Stimulated activated CD4-positive, alpha-beta T cell treated with anti-CD3 and anti-CD28 coated beads, Interleukin-1b, Interleukin-23, amount 100 ng/mL, for 48 hours (primary cell): ENCODE results near the gene VSIG10L.

Experiments used
- DNase-seq: peaks from one replicate; pipeline ENCODE4 v3.0.0-alpha.2; 2020

VSIG10L gene

DNA sequence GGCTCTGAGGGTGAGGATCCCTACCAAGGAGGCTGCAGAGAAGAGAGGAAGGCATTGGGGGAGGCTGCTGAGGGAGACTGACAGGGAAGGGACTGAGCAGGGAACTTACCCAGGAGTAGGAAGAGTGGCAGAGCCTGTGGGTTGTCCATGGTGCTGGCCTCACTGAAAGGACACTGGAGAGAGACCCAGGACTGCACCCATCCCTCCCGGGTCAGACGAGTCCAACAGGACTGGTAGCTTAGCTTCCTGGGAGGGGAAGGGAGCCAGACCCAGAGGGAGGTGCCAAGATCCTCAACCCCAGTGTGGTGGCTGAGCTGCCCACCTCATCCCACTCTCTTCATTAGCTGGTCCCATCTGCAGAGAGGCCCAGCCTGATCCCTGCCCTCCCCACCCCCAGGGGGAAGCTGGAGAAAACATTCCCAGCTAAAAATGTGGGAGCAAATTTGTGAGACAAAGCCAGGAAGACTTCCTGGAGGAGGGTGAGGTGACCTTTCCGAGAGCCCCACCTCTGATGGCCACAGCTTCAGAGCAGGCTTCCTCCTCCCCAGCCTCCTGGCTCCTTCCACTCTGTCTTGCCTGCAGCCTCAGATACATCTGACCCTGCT lies at the start of gene VSIG10L:
TSS of gene VSIG10L (minus strand) at position 164 of the 605 bp plus-strand sequence. CDS start at position 149, 15 bp downstream.
- DNase-seq = no peak

DNA sequence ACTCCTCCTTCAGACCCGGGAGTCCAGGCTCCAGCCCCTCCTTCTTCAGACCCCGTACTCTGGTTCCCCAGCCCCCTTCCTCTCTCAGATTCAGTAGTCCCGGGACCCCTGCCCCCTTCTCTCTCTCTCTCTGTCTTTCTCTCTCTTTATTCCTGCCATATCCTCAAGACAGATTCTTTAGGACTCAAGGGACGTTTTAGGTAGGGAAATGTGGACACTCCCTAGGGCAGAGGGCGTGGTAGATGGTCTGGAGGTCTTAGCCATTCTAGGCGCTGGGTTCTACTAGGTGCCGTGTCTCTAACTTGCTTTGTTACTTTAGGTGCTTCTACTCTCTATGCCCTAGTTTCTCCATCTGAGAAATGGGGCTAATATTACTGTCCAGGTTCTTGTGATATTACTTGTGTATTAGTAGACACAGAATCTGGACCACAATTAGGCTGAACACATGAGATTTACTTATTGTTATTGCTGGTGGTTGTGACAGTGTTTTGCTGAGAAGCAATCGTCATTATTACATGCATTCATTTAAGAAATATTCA lies 49.2 kb upstream of the VSIG10L start:
- no peak for DNase-seq

DNA sequence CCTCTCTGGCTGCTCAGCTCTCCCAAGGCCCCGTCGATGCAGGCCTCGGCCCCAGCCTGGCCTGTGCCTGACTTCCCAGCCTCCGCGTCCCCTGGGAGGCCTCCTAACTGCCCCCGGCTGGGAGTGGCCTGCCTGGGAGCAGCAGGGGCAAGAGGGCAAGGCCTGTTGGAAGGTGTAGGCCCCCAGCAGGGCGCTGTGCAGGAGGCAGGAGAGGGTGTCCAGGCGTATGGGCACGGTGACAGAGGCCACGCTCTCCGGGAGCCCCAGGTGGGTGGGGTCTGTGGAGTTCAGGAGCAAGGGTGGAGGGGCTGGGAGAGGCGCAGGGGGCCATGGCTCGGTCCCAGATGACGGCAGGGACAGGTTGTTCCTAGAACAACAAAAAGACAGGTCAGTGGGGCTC lies 47.2 kb upstream of the VSIG10L start:
- DNase-seq = no peak

DNA sequence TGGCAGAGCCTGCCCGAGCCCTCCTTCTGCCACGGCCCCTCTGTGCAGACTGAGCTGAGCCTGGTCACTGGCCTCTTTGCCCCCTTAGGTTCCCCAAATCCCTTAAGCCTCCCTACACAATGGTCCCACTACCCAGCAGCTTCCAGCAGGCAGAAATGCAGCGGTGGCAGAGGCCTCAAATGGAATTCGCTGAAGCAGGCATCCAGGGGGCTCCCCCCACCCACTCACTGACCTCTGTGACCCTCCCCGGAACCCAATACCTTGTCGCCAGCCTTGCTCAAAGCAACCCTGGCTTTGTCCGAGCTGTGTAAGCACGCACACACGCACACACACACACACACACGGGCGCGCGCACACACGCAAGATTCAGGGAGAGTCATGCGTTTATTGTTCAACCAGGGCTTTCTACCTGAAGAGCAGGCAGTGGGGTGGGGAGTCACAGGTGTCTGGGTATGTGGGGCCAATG lies 46.0 kb upstream of the VSIG10L start, which contains the start of gene LIM2:
TSS of gene LIM2 (minus strand) at position 51 of the 466 bp plus-strand sequence. CDS start 531 bp downstream, outside the sequence.
- DNase-seq = no peak

DNA sequence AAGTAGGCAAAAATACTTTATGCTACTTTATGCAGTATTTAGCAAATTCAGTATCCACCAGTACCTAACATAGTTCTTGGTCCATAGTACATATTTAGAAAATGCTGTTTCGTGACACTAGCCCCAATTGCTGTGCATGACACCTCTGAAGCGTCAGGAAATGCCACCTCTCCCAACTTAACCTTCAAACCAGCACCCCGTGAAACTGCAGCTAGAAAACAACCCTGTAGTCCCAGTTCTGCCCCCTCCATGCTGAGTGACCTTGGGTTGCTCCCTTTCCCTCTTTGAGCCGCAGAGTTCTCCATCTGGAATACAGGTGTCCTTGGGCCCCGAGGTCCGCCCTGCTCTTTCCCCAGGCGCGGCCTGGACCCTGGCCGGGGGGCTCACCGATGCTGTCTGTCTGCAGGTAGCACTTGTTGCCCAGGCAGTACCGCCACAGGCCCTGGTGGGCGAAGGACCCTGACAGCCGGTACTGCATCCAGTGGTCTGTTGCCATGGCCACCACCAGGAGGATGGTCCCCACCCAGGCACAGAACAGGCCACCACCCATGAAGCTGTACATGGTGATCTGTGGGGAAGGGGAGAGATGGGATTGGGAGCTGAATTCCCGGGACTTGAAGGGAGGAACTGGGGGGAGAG lies 45.1 kb upstream of the VSIG10L start:
- no peak for DNase-seq

DNA sequence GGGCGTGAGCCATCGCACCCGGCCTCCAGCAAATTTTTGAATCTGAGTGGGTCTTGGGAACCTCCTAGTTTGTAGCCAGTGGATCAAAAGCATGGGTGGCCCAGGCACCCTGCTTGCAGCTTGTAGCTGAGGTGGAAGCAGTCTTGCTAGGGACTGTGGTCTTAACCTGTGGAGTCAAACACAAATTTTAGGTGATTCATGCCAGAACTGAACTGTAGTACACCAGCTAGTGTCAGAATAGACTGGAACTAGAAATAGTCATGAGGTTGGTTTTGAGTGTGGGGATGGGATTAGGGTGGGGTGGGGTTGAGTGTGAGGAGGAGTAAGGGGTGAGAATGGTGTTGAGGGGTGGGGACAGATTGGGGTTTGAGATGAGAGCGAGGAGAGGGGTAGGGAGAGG lies 40.1 kb upstream of the VSIG10L start:
- no peak for DNase-seq

DNA sequence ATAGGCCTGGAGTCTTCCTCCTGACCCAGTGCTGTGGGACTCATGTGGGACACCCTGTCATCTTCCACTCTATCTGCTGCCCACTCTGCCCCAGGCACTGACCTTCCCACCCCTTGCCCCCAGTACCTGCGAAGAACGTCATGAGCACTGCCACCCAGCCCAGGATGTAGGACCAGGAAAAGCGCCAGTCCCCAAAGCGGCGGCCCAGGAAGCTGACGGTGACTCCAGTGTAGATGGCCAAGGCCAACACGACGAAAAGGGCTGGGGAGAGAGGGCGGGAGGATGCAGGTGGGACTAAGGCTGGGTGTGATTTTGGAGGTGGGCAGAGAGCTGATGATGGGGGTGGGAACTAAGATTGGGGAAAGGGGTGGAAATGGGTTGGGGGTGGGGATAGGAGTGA lies 38.4 kb upstream of the VSIG10L start:
- DNase-seq = no peak

DNA sequence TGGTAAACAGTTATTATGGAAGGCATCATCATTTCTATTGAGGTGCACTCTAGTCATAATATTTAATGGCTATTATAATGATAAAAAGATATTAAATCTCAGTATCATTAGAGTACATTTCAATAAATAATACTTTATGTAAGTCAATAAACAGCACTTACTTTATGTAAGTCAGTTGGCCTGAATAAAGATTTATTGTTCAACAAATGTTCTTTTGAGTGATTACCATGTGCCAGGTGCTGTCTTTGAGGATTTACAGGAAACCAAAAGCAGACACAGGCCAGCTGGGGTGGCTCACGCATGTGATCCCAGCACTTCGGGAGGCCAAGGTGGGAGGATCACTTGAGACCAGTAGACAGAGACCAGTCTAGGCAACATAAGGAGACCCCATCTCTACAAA lies 35.5 kb upstream of the VSIG10L start:
- no peak for DNase-seq

DNA sequence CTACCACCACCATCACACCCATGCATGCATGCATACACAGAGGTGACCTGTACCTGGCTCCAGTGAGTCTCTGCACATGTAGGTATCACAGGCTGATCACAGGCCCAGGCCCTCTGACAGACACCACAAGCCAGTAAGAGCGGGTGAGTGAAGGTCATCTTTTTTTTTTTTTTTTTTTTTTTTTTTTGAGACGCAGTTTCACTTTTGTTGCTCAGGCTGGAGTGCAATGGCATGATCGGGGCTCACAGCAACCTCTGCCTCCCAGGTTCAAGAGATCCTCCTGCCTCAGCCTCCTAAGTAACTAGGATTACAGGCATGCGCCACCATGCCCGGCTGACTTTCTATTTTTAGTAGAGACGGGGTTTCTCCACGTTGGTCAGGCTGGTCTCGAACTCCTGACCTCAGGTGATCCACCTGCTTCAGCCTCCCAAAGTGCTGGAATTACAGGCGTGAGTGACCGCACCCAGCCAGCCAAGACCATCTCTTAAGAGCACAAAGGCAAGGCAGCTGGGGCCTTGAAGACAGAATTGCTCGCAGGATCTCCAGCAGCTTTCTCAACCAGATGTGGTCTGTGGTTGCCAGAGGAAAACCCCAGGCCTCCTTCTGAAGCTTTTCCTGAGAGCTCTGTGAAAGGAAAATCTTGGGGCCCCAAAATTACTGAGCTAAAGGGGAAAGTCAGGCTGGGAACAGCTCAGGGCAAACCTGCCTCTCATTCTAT lies 33.7 kb upstream of the VSIG10L start:
- peak; percentile 38 for DNase-seq

DNA sequence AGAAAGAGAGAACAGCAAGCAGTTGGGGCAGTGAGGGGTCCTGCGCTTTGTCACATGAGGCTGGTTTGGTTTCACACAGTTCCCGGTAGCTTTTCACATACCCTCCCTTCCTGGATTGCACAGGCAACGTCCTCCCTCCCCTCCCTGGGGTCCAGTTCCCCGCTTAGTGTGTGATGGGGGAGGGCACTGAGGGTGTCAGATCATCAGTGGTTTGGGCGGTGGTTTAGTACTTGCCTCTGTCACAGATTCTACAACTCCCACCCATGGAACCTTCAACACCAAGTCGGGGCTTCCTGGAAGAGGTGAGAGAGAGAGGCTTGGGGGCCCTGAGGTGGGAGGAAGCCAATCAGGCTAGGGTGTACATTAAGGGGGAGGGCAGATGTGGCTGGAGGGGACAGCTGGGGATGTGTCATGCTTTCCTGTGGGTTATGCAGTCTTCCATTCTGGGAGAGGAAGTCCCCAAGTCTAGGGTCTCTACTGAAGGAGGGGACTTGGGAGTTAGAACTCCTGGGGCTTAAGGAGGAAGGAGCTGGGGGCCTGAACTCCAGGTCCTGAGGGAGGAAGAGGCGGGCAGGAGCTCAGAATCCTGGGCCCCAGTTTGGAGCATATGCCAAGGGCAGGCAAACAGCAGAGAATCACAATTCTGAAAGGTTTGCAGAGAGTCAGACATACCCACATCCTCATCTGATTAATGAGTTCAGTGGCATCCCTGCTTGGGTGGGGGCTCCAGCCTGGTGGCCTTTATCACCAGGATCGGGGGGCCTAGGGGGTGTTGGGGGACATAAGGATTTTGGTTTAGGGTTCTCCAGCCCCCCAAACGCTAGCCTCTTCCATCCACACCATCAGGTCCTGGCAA lies 30.9 kb upstream of the VSIG10L start, which contains the start of gene NKG7:
TSS of gene NKG7 (minus strand) at position 6 of the 856 bp plus-strand sequence. CDS start 119 bp downstream, outside the sequence.
- peak; percentile 89 for DNase-seq

DNA sequence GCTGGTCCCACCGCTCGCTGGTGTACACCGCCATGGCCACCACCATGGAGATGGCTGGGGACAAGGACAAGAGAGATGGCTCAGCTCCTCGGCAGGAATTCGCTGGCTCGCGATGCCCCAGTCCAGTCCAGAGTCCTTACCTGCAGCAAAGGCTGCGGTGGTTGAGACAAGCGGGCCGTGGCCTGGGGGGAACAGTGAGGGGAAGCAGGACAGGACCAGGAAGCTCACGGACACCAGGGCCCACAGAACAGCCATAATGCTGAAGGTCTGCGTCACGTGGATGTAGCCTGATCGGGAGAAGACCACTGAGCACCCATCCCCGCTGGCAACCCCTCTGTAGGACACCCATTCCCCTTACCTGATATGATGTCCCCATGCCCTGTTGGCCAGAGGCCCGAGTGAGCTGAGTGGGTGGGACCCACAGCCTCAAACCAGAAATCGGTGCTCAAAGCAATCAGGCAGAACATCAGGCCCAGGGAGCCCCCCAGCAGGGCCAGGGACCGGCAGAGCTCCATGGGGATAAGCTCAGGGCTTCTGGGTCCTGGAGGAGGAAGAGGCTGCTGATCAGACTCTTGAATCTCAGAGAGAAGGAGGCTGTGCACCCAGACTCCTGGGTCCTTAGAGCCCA lies 30.2 kb upstream of the VSIG10L start:
- DNase-seq = no peak

DNA sequence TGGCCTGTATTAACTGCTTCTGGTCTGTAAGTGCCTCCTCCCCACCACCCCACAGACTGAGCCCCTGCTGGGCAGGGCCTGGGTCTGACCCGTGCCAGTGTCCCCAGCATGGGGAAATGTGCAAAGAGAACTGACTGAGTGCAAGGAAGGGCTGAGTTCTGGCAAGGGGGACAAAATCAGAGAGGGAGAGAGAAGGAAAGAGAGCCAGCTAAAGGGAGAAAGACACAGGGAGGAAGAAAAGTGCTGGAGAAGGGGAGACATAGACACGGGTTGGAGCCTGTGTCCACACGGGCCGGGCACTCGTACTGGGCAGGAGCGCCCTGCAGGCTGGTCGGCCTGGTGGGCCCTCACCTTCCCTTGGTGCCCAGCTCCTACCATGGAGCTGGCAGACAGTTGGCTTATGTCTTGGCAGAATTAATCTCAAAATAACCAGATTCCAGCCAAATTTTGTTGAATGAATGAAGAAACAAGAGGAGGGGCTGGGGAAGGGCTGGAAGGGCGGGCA lies 29.3 kb upstream of the VSIG10L start:
- DNase-seq = no peak

DNA sequence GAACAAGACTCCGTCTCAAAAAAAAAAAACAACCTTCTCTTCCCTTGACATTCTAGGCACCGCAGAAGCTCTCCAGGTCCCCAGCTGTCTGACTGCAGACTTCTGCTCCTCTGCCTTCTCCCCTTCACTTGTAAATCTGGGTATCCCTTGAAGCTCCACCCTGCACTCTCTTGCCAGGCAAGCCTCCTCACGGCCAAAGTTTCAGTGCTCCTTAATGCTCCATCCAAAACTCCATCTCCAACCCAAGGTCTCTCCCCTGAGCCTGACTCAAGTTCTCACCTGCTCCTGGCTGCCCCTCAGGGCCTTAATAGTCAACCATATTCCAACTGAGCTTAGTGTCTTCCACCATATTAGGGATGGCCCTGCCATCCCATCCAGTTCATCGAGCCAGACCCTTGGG lies 28.3 kb upstream of the VSIG10L start:
- no peak for DNase-seq

DNA sequence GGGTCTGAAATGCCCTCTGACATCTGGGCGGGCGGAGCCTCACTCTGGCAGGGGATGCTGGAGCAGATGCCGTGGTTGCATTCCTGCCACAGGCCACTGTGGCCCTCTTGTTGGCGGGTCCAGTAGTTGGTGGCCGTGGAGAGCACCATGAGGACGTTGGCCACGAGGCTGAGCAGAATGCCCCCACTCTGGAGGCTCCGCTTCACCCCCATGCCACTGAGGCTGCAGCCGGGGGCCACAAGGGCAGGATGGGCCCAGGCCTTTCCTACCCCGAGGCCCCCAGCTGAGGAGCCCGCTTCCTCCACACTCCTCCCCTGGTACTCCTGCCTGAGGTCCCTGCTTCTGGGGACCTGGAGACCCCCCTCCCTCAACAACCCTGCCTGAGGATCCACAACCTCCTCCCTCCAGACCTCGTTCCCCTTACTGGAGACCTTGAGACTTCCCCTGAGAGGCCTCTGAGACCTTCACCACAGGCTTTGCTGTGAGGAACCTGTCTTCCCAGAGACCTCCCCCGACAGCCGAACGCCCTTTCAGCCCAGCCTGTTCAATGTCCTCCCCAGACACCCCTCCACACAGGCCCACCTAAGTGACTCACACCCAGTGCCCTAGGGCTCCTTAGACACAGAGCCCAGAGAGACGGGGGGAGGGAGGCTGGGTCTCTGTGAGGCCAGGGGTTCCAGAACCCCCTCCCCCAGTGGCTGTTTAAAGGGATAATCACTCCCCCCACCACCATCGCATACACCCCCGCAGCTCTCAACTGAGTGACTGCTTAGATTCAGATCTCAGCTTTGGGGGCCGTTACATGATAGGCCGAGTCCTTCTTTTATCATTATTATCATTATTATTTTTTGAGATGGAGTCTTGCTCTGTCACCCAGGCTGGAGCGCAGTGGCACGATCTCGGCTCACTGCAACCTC lies 26.7 kb upstream of the VSIG10L start, which contains the start of gene CLDND2:
TSS of gene CLDND2 (minus strand) at position 638 of the 917 bp plus-strand sequence. CDS start at position 212, 426 bp downstream.
- DNase-seq = no peak

DNA sequence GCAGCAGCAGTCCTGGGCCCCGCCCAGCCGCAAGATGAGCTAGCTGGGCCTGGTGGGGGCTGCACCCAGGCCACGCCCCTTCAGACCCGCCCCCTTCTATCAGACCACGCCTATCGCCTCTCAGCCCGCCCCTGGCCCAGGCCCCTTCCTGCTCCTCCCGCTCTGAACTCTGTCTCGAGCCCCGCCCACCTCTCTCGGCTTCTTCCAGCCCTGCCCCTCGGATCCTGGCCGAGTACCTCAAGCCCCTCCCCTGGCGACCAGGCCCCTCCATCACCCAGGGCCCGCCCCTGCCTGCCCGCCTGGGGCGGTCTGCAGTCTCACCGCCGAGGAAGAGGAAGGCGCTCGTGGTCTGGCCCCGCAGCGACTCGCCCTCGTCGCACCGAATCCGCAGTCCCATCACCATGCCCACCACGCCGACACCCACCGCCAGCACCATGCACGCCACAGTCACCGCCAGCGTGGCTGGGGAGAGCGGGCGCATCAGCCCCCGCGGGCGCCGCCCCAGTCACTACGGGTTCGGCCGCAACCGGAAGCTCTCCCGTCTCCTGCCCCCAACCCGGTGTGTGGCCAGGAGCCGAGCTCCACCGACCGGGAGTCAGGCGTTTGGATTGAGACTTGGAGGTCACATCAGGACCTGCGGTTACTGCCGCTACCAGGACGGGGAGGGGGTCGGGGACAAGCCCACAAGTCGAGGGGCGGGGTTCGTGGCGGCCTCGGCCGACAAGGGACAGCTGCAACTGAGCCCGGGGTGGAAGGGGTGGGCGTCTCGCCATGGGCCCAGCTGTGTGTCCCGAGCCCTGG lies 25.8 kb upstream of the VSIG10L start:
- DNase-seq = peak; percentile 100

DNA sequence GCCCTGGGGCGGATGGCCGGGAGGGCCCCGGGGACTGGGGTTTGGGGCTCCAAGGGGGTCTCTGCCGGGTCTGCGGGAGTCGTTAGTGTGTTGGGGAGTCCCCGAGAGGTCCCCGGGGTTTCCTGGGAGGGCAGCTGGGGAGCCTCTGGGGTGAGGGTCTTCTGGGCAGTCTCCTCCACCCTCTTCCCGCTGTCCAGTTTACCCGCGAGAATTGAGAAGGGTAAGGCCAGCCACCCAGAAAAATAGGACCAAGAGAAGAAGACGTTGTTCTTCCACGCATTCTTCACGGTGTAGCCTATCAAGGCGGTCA lies 25.3 kb upstream of the VSIG10L start:
- DNase-seq = peak; percentile 54

DNA sequence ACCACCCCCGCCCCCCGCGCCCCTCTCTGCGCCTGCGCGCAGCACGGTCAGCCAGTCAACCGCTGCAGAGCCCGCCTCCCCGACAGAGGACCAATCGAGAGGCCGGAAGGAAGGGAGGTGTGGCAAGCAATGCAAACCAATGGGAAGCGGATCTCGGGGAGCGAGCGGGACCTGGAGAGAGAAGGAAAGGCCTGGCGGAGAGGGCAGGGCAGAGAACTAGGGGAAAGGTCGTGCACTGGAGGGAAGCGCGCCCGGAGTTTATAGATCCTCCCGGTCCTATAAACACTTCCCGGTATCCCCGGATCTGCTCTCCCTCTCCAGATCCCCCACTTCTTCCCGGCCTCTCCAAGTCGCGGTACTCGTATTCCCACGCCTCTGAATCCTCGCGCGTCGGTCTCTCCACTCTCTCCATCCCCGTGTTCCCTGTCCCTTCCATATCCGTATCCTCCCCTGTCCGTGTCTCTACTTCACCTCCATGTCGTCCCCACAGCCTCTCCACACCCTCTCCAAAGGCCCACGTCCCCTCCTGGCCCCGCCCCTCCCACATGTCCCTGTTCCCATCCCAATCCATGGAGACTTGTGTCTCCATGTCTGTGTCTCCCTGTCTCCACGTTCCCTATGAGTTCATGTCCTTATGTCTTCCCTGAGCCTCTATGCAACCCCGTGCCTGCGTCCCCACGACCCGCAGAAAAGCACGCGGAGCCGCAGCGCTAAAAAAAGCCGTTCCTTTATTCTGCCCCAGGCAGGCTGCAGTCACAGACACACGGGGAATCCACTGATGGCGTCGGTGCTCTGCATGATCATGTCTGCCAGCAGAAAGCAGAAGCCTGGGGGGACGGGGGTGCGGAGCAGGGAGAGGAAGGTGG lies 24.7 kb upstream of the VSIG10L start:
- DNase-seq = peak; percentile 97

DNA sequence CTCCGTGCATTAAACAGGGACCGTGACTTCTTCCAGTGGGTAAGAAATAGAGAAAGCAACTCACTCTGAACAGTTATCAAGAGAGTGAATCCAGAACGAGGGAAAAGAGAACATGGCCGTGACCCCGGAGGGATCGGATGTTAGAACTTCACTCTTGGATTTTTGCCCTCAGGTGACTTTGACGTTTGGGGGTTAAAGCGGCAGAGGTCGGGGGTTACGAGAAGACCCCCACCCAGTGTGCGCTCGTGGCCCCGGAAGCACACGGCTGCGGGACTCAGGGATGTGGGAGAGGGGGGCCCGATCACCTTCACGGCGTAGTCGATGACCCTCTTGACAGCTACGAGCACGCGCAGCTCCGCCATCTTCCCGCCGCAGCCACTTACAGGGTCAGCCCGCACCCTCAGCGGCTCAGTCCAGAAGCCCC lies 24.0 kb upstream of the VSIG10L start, which contains the start of gene ETFB:
TSS of gene ETFB (minus strand) at position 424 of the 424 bp plus-strand sequence. CDS start at position 362, 62 bp downstream.
- DNase-seq = no peak
